NCI-H1417 (cell line): ENCODE data around the gene TCF7L1.

ENCODE experiments used
- DNase-seq, 3 experiments: peaks; one replicate each; lab custom pipeline; 2025; lab: John Stamatoyannopoulos, UW

Gene TCF7L1

GRCh38 chr2:85230679-85231467 is 97.7 kb downstream of the TCF7L1 start:
- no peak for DNase-seq

GRCh38 chr2:85231468-85231805 is 98.2 kb downstream of the TCF7L1 start:
- no peak for DNase-seq

- no peak for DNase-seq
Observed at GRCh38 chr2:85231952-85232351, 98.8 kb downstream of the TCF7L1 start.

DNA sequence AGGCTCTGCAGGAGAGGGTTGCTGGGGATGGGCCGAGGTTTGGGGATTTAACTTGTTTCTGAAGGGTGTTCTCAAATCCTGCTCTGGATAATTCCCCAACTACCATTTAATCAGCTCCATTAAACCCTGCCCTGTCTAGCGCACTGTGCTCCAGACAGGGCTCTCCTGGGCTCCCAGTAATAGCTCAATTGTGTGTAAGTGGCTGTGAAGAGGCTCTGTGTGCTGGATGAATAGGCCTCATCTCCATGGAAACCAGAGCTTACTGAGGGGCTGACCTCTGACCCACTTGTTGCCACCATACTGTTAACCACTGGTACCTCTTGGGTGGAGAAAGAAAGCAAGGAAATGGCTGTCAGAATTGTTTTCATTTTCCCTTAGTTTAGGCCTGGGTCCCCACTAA is 101.7 kb downstream of the TCF7L1 start:
- peak; percentile 44 to 97 (median 90) for DNase-seq

GRCh38 chr2:85235281-85235680 is 102.1 kb downstream of the TCF7L1 start:
- DNase-seq, result peak in 1 of 3 experiments; percentile 69

DNA sequence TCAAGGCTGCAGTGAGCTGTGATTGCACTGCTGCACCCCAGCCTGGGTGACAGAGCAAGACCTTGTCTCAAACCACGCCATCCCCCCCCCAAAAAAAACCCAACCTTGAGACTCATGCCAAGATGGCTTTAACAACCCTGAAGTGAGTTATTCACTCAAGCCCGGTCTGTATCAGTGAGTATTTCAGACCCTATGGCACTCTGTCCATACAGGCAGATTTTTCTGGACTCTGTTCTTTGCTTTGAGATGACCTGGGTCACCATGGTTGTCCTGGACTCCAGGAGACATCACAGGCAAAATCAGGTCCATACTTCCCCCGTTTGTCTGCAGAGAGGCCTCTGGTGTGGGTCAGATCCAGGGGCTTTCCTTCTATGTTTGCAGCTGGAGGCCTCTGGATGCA is 102.9 kb downstream of the TCF7L1 start:
- DNase-seq, result no peak

GRCh38 chr2:85237849-85238565 is 104.8 kb downstream of the TCF7L1 start:
- peak in 2 of 3 experiments; percentile 39 to 78 for DNase-seq

GRCh38 chr2:85238607-85239006 is 105.4 kb downstream of the TCF7L1 start:
- DNase-seq, result no peak

- no peak for DNase-seq
Observed at GRCh38 chr2:85239102-85239501, 105.9 kb downstream of the TCF7L1 start.

- DNase-seq, result no peak
Observed at GRCh38 chr2:85240055-85240454, 106.9 kb downstream of the TCF7L1 start.

DNA sequence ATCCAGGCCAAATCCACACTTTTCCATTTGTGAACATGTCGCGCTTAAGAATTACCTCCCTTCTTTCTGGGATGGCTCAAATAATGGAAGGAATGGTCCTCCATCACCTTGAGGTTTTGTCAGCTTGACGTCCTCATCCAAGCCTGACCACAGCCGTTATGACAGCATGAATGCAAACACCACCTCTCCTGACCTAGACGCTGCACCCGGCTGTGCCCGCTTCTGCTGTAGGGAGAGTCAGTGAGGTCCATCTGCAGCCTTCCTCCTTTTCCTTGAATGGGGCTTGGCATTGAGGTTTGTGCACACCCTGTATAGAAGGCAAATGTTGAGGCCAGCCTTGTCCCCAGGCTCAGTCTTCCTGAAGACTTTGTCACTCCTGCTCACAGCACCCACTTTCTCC is 109.1 kb downstream of the TCF7L1 start:
- no peak for DNase-seq

DNA sequence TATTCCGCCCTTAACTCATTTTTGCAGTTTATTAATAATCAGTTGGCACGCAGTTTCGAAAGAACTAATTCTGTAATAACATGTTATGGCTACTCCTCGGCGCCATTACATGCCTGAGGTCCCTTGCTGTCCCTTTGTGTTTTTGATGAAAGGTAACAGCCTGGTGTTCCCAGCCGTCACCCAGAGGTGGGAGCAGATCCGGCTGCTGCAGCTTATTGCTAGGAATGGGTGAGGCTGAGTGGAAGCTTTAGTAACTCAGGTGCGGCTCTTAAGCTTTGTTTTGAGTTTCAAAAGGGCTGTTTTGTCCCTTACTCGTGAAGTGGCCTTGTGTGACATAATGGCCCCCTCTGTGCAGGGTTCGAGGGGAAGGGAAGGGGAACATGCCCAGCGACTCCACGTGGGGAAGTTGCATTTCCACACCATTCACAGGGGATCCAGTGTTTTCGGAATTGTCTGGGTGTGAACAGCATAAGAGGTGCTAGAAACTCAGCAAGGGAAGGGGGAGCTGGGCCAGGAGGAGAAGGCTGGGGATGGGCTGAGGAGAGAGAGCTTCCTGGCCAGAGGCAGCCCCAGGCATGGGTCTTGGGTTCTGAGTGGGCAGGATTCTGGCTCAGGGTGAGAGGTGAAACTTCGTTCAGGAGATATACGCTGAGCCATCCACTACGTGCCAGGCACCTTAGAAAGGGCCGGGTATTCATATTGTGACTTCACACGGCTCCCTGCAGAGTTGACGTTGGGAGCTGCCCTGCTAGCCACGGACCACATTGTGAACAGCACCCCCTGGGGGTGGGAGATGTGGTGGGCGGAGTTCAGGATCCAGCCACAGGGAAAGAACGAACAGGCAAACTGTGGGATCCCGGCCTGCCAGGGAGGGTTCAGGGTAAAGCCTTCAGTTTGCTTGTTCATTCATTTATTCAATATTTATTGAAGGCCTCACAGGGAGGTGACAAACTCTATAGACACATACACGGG is 110.2 kb downstream of the TCF7L1 start:
- DNase-seq, result peak in 1 of 3 experiments; percentile 26

GRCh38 chr2:85244828-85245227 is 111.6 kb downstream of the TCF7L1 start:
- DNase-seq, result no peak

DNA sequence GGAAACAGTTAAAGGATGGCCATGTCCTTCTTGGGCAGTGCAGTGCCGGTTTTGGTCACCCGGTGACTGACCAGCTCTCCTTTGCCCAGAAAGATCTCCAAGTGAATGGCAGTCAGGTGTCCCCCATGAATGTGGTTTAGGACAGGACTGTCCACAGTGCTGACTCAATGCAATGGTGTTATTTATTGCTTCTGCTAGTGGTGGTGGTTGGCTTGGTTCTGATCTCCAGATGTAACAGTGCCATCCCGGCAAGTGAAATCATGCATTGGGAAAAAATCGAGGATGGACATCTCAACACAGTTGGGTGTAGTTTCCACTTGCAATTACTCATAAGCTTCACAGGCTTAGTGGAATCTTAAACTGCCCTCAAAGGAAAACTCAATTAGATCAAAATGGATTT is 112.7 kb downstream of the TCF7L1 start:
- DNase-seq, result no peak

- peak in 2 of 3 experiments; percentile 6 to 62 for DNase-seq
Observed at GRCh38 chr2:85246348-85246747, 113.2 kb downstream of the TCF7L1 start.

DNA sequence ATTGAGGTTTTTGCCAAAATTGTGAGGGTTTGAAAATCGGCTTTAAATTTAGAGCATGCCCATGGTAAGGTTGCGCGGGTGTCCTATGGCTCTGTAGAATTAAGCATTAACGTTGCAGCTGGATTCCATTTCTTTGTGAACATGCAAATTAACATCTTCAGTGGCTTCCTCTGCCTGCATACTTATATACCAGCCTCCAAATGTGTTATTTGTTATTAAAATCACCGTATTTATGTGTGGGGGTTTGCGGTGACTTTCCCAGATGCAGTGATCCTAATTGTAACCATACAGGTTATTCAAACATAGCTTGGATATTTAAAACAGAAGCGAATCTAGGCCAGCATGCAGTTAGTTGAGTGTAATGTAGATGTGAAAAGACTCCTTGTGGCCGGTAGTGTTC is 114.4 kb downstream of the TCF7L1 start:
- no peak for DNase-seq

GRCh38 chr2:85248773-85249509 is 115.7 kb downstream of the TCF7L1 start:
- DNase-seq, result peak in 1 of 3 experiments; percentile 15

DNA sequence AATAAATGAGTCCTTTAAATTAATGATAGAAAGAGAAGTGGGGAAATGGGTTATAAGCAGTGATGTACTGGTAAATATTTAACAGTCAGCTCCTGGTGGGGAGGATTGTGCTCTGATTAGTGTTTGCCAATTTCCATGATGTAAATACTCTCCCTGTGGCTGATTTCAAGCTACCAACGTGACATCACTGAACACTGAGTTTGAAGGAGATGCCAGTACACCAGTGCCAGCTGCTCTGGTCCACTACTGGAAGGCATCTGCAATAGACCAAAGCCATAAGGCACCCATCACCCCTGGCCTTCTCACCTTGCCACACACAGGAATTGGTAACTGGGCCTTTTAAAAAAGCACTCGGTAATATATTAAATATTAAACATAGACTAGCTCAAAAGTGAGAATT is 116.9 kb downstream of the TCF7L1 start:
- no peak for DNase-seq

DNA sequence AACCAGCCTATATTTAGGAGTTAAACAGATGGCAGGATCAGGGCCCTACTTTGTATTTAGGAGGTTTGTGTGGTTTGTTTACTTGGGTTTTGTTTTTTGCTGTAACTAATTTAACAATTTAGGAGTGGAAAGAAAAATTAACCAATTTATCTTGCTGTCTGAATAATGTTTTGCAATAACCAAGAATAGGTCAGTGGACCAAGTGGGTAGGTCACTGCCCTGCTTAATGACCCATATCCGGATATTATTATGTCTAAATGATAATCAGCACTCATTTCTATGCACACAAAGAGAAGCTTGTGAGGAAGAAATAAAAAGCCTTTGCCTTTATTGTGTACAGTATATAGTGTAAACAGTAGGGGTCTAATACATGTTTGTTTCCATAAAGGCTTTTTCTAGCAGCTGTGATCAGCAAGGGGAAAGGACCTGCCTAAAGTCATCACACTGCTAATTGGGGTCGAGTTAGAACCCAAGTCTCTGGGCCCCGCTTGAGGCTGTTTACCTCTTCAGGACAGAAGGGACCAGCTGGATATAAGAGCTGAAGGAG is 118.0 kb downstream of the TCF7L1 start:
- DNase-seq, result peak in 1 of 3 experiments; percentile 42

- no peak for DNase-seq
Observed at GRCh38 chr2:85253890-85254289, 120.7 kb downstream of the TCF7L1 start.
